ENCODE measurements around the gene TSPO.

TSPO gene

GRCh38 chr22:43133401-43133800, 18.0 kb upstream of the TSPO start:
- Histone ChIP-seq H3K79me2 (ENCODE audit: low read length) (no peaks in the 10 kb centered on the region), H3K4me2 (ENCODE audit: low read depth, low read length) (no peak overlapping the region), H3K4me1 (ENCODE audit: low read length) (peaks cover 17% of the 10 kb centered on the region), H3K4me3 (ENCODE audit: low read length) (no peak overlapping the region), H4K20me1 (ENCODE audit: insufficient read depth, low read length) (no peaks in the 10 kb centered on the region), H3K9ac (ENCODE audit: low read length) (no peak overlapping the region), H3K27me3 (replicated peaks; ENCODE audit: insufficient read depth, low read length) (no peaks in the 10 kb centered on the region), H2AFZ (ENCODE audit: low read length) (no peak overlapping the region), H3K36me3 (replicated peaks; ENCODE audit: insufficient read depth, low read length) (no peaks in the 10 kb centered on the region), H3K9me2 (replicated peaks; ENCODE audit: insufficient read depth, low read length) (no peaks in the 10 kb centered on the region), H3K27ac (ENCODE audit: low read length) (no peak overlapping the region), H3K9me3 (replicated peaks; ENCODE audit: insufficient read depth, low read length) (no peaks in the 10 kb centered on the region), H3F3A (ENCODE audit: insufficient read depth, low read length) (peaks cover 7% of the 10 kb centered on the region; the same call in 1 of the 2 replicates)
- no peak for DNase-seq
- TF ChIP-seq EZH2 (optimal IDR thresholded peaks at IDR 0.05; ENCODE audit: low read depth, low read length) = no peak

DNA sequence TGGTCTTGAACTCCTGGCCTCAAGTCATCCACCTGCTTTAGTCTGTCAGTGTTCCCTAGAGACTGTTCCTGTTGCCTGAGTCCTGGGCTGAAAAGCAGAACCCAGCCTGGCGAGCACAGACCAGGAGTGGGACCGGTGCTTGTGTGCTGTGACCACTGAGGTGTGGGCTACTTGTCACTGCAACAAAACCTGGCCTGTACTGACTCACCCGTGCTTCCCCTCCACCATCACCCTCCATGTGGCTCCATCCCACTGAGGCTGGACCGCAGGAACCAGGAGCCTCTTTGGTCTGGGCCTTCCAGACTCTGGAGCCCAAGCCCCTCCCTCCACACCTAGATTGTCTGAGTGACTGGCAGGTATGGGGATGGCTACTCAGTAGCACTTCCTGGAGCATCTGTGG, 16.8 kb upstream of the TSPO start:
- Histone ChIP-seq H3K9me3 (replicated peaks; ENCODE audit: insufficient read depth, low read length) (no peaks in the 10 kb centered on the region), H3K9me2 (replicated peaks; ENCODE audit: insufficient read depth, low read length) (no peaks in the 10 kb centered on the region), H3K79me2 (ENCODE audit: low read length) (no peaks in the 10 kb centered on the region; the same call in 1 of the 2 replicates), H4K20me1 (ENCODE audit: insufficient read depth, low read length) (no peaks in the 10 kb centered on the region), H3K4me3 (ENCODE audit: low read length) (no peak overlapping the region), H3K4me2 (ENCODE audit: low read depth, low read length) (no peak overlapping the region), H3F3A (ENCODE audit: insufficient read depth, low read length) (peaks cover 3% of the 10 kb centered on the region; the same call in 1 of the 2 replicates), H3K27ac (ENCODE audit: low read length) (no peak overlapping the region), H3K4me1 (ENCODE audit: low read length) (peaks cover 6% of the 10 kb centered on the region), H3K27me3 (replicated peaks; ENCODE audit: insufficient read depth, low read length) (no peaks in the 10 kb centered on the region), H3K9ac (ENCODE audit: low read length) (no peak overlapping the region), H3K36me3 (replicated peaks; ENCODE audit: insufficient read depth, low read length) (no peaks in the 10 kb centered on the region), H2AFZ (ENCODE audit: low read length) (no peak overlapping the region)
- no peak for TF ChIP-seq EZH2 (optimal IDR thresholded peaks at IDR 0.05; ENCODE audit: low read depth, low read length)
- no peak for TF ChIP-seq EZH2phosphoT487 (IDR thresholded peaks at IDR 0.05; ENCODE audit: low read length)
- DNase-seq = no peak

DNA sequence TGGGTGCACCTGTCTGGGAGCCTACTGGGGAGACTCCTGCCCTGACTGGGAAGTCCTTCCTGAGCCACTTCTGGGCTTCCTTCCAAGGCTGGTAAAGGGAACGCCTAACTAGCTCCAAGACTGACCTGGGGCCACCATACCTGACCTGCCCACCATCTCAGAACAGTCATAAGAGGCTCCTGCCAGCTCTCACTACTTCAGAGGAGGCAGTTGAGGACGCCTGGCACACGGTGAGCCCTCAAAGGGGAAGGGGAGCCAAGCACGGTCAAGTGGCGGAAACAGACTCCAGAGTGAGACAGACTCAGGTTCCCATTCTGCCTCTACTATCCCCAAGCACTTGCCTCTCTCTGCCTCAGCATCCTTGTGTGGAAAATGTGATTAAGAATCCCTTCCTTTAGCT, 15.8 kb upstream of the TSPO start:
- H3K4me1 ChIP-seq (ENCODE audit: low read length) = no peaks in the 10 kb centered on the region
- TF ChIP-seq CTCF (IDR thresholded peaks at IDR 0.05; ENCODE audit: low read length) (no peak), EZH2phosphoT487 (IDR thresholded peaks at IDR 0.05; ENCODE audit: low read length) (no peak), EZH2 (optimal IDR thresholded peaks at IDR 0.05; ENCODE audit: low read depth, low read length) (no peak)
- H3K9me2 ChIP-seq (replicated peaks; ENCODE audit: insufficient read depth, low read length) = no peaks in the 10 kb centered on the region
- H3K9me3 ChIP-seq (replicated peaks; ENCODE audit: insufficient read depth, low read length) = no peaks in the 10 kb centered on the region
- H3K27ac ChIP-seq (ENCODE audit: low read length) = no peak overlapping the region
- no peak overlapping the region for H3K4me2 ChIP-seq (ENCODE audit: low read depth, low read length)
- DNase-seq = no peak
- peaks cover 9% of the 10 kb centered on the region for H3K79me2 ChIP-seq (ENCODE audit: low read length)
- H3F3A ChIP-seq (ENCODE audit: insufficient read depth, low read length) = no peaks in the 10 kb centered on the region
- H3K36me3 ChIP-seq (replicated peaks; ENCODE audit: insufficient read depth, low read length) = peaks cover 5% of the 10 kb centered on the region; the same call in 1 of the 2 replicates
- no peaks in the 10 kb centered on the region for H4K20me1 ChIP-seq (ENCODE audit: insufficient read depth, low read length)
- no peak overlapping the region for H2AFZ ChIP-seq (ENCODE audit: low read length)
- no peak overlapping the region for H3K4me3 ChIP-seq (ENCODE audit: low read length)
- no peaks in the 10 kb centered on the region for H3K27me3 ChIP-seq (replicated peaks; ENCODE audit: insufficient read depth, low read length)
- H3K9ac ChIP-seq (ENCODE audit: low read length) = no peak overlapping the region

- H3K27ac ChIP-seq (ENCODE audit: low read length) = no peak overlapping the region
- no peak for DNase-seq
- peaks cover 13% of the 10 kb centered on the region for H3K79me2 ChIP-seq (ENCODE audit: low read length)
- H3K4me2 ChIP-seq (ENCODE audit: low read depth, low read length) = no peak overlapping the region
- no peaks in the 10 kb centered on the region for H3K4me1 ChIP-seq (ENCODE audit: low read length)
- H3K27me3 ChIP-seq (replicated peaks; ENCODE audit: insufficient read depth, low read length) = no peaks in the 10 kb centered on the region
- H3F3A ChIP-seq (ENCODE audit: insufficient read depth, low read length) = no peaks in the 10 kb centered on the region
- no peaks in the 10 kb centered on the region for H4K20me1 ChIP-seq (ENCODE audit: insufficient read depth, low read length)
- no peaks in the 10 kb centered on the region for H3K9me2 ChIP-seq (replicated peaks; ENCODE audit: insufficient read depth, low read length)
- H3K9me3 ChIP-seq (replicated peaks; ENCODE audit: insufficient read depth, low read length) = no peaks in the 10 kb centered on the region
- peaks cover 5% of the 10 kb centered on the region; the same call in 1 of the 2 replicates for H3K36me3 ChIP-seq (replicated peaks; ENCODE audit: insufficient read depth, low read length)
- H3K4me3 ChIP-seq (ENCODE audit: low read length) = no peak overlapping the region
- TF ChIP-seq EZH2 (optimal IDR thresholded peaks at IDR 0.05; ENCODE audit: low read depth, low read length) = no peak
- no peak for TF ChIP-seq EZH2phosphoT487 (IDR thresholded peaks at IDR 0.05; ENCODE audit: low read length)
- peak; percentile 56 for TF ChIP-seq CTCF (IDR thresholded peaks at IDR 0.05; ENCODE audit: low read length)
- H3K9ac ChIP-seq (ENCODE audit: low read length) = no peak overlapping the region
- no peak overlapping the region for H2AFZ ChIP-seq (ENCODE audit: low read length)
Measured at GRCh38 chr22:43136255-43136654, 15.1 kb upstream of the TSPO start.
